K562 (cell line): ENCODE data around the gene ARHGEF1. TPM values are rescaled to one million over a fixed set of nuclear protein-coding genes. Genes with fewer than 3 reads are reported as not detected.
A peak's percentile ranks its signal among the peaks of the same experiment; 100 is the strongest.

ENCODE experiments used
- ATAC-seq: fragments of 200-7000 bp; cut with Tn5 transposase; 3 replicates; pipeline ENCODE4 v1.9.1; 2020; ENCODE audit warnings: moderate library complexity
- BruUV-seq: library from RNA; stranded (reverse); fragments of 400-500 nt; replicated peaks from 2 replicates; lab custom pipeline; 2021; lab: Mats Ljungman, UMichigan
- CTCF ChIA-PET: fragments of 300-600 bp; formaldehyde crosslinking; extraction: SDS; loops from one replicate; lab custom pipeline; 2021; ENCODE audit warnings: low intra/inter-chr PET ratio; lab: Yijun Ruan, JAX
- POLR2A ChIA-PET: fragments of 300-600, 350-650 bp; sonication (Branson Sonifier 250); formaldehyde crosslinking; extraction: SDS; loops from one replicate; lab custom pipeline; 2021; ENCODE audit warnings: antibody characterized with exemption, inconsistent platforms; lab: Yijun Ruan, JAX
- DNase-seq, 4 experiments: peaks; one replicate each; pipeline versions ENCODE4 v3.0.0 to v3.0.0-alpha.2; 2011 to 2018; ENCODE audit warnings: low spot score in 3 of 4, mixed read lengths in 3 of 4; ENCODE audit errors: extremely low read depth in 1 of 4
- FAIRE-seq: peaks from 2 replicates; lab custom pipeline; 2011; peaks lifted over from hg19 to GRCh38; lab: Jason Lieb, UNC
- H2AFZ ChIP-seq: 2 replicates; pipeline ENCODE4 v1.6.0; 2011; ENCODE audit warnings: low read depth, low read length, control low read depth, inconsistent platforms
- H3K27ac ChIP-seq: fragments of 200-600 bp; 3 replicates; pipeline ENCODE4 v1.8.0; 2011; ENCODE audit warnings: low read depth, mild to moderate bottlenecking, control low read depth, inconsistent platforms, low read length, moderate library complexity, mixed read lengths; ENCODE audit errors: extremely low read depth
- H3K27me3 ChIP-seq, 2 experiments: fragments of 300-600 bp in 1 of 2; 2 replicates in 1 of 2; 3 replicates in 1 of 2; pipeline versions ENCODE4 v1.6.0 to v1.8.0; 2011; ENCODE audit warnings: inconsistent platforms in 2 of 2, low read length in 2 of 2, mild to moderate bottlenecking in 1 of 2, mixed read lengths in 1 of 2, moderate library complexity in 1 of 2; ENCODE audit not compliant: control insufficient read depth in 2 of 2, insufficient read depth in 2 of 2
- H3K36me3 ChIP-seq: fragments of 300-600 bp; 3 replicates; pipeline ENCODE4 v1.8.0; 2011; ENCODE audit warnings: mild to moderate bottlenecking, low read length, inconsistent platforms; ENCODE audit not compliant: control insufficient read depth, insufficient read depth
- H3K4me1 ChIP-seq, 2 experiments: fragments of 200-600 bp in 1 of 2; replicated peaks in 1 of 2; 2 replicates in 1 of 2; 3 replicates in 1 of 2; pipeline versions ENCODE4 v1.5.1 to v1.8.0; 2011; ENCODE audit warnings: inconsistent platforms in 2 of 2, low read length in 2 of 2, mild to moderate bottlenecking in 1 of 2, mixed read lengths in 1 of 2, moderate library complexity in 1 of 2; ENCODE audit not compliant: control insufficient read depth in 2 of 2, insufficient read depth in 2 of 2
- H3K4me2 ChIP-seq: 2 replicates; pipeline ENCODE4 v1.6.1; 2011; ENCODE audit warnings: low read length, control low read depth, inconsistent platforms, mixed read lengths; ENCODE audit not compliant: insufficient read depth
- H3K4me3 ChIP-seq: fragments of 200-600 bp; sonication (generic), shearing (Covaris generic); 2 replicates; pipeline ENCODE4 v1.5.1; 2016; ENCODE audit warnings: control low read depth, inconsistent platforms
- H3K79me2 ChIP-seq: fragments of 200-600 bp; 3 replicates; pipeline ENCODE4 v1.8.0; 2011; ENCODE audit warnings: low read length, inconsistent platforms; ENCODE audit not compliant: control insufficient read depth, insufficient read depth
- H3K9ac ChIP-seq, 2 experiments: 2 replicates each; pipeline versions ENCODE4 v1.6.0 to v1.6.1; 2011; ENCODE audit warnings: low read depth in 2 of 2, low read length in 2 of 2, control low read depth in 1 of 2, inconsistent platforms in 1 of 2, mild to moderate bottlenecking in 1 of 2, mixed read lengths in 1 of 2; ENCODE audit not compliant: insufficient read depth in 1 of 2
- H3K9me1 ChIP-seq: one replicate; pipeline ENCODE4 v1.6.0; 2011; ENCODE audit warnings: inconsistent platforms, mild to moderate bottlenecking, low read length, moderate library complexity; ENCODE audit not compliant: control insufficient read depth, insufficient read depth
- H3K9me3 ChIP-seq: replicated peaks from 2 replicates; pipeline ENCODE4 v1.5.1; 2011; ENCODE audit warnings: low read depth, low read length, inconsistent platforms; ENCODE audit not compliant: control insufficient read depth, insufficient read depth
- H4K20me1 ChIP-seq: replicated peaks from 2 replicates; pipeline ENCODE4 v1.6.1; 2011; ENCODE audit warnings: low read length, inconsistent platforms, mixed read lengths; ENCODE audit not compliant: control insufficient read depth, insufficient read depth
- CEBPZ ChIP-seq: fragments of 150-350 bp; IDR thresholded peaks from 2 replicates; pipeline ENCODE4 v1.6.1; 2014; ENCODE audit warnings: low read depth, mild to moderate bottlenecking, low read length, borderline replicate concordance
- GABPB2 ChIP-seq: fragments of 250-450 bp; sonication (Bioruptor Pico); conservative IDR thresholded peaks from 2 replicates; pipeline ENCODE4 v1.5.1; 2021; ENCODE audit warnings: mild to moderate bottlenecking
- GTF2F1 ChIP-seq: IDR thresholded peaks from 2 replicates; pipeline ENCODE4 v1.6.1; 2011; ENCODE audit warnings: low read depth, low read length, improper control_type of control experiment
- MEIS2 ChIP-seq: fragments of 450-650 bp; IDR thresholded peaks from 2 replicates; pipeline ENCODE4 v1.6.1; 2014; ENCODE audit warnings: mild to moderate bottlenecking; ENCODE audit not compliant: partially characterized antibody
- SIX5 ChIP-seq, 2 experiments: IDR thresholded peaks; 2 replicates each; pipeline ENCODE4 v1.6.1; 2011; ENCODE audit warnings: low read length in 2 of 2, borderline replicate concordance in 1 of 2, low read depth in 1 of 2, mild to moderate bottlenecking in 1 of 2, moderate library complexity in 1 of 2; ENCODE audit not compliant: insufficient read depth in 1 of 2
- ZBTB33 ChIP-seq: sonication (generic); formaldehyde crosslinking; IDR thresholded peaks from 2 replicates; pipeline ENCODE4 v1.8.1; 2023; ENCODE audit warnings: mild to moderate bottlenecking, missing genetic modification reagents
- ZBTB34 ChIP-seq: fragments of 250-450 bp; sonication (Bioruptor Pico); IDR thresholded peaks from 2 replicates; pipeline ENCODE4 v1.8.0; 2021; ENCODE audit warnings: mild to moderate bottlenecking, moderate library complexity
- ZFP36 ChIP-seq: fragments of 150-350 bp; IDR thresholded peaks from 2 replicates; pipeline ENCODE4 v1.6.1; 2018; ENCODE audit warnings: low read length, low read depth; ENCODE audit not compliant: partially characterized antibody
- WGBS: fragments of 100-300 bp; shearing (Covaris generic); methylation state at CpG from one replicate; pipeline ENCODE4 v1.1.6; 2016; ENCODE audit warnings: low coverage, mixed read lengths; ENCODE audit not compliant: insufficient coverage; ENCODE audit errors: missing lambda C conversion rate; 5-methylcytosine and 5-hydroxymethylcytosine counted together
- in situ Hi-C: fragments of 300-500 bp; cut with MboI; formaldehyde crosslinking; loops from 4 replicates; pipeline ENCODE4 v1.15.0; 2018; ENCODE audit warnings: inconsistent platforms, mixed read lengths
- intact Hi-C: fragments of 100-400 bp; cut with micrococcal nuclease; formaldehyde crosslinking; loops from 2 replicates; pipeline ENCODE4 v1.14.2; 2022
- polyA plus RNA-seq, 8 experiments: library from polyadenylated mRNA; depleted of rRNA in 4 of 8; stranded (reverse) in 5 of 8; unstranded in 3 of 8; fragments of >200 nt; fragmentation: Nextera tagmentation in 2 of 8; fragmentation: Illumina TruSeq in 1 of 8; extraction: Ambion mirVana in 2 of 8; extraction: Trizol in 1 of 8; gene quantifications; 2 replicates each; pipeline versions ENCODE4 v1.2.1 to v1.2.3, GENCODE V29; 2011 to 2014; ENCODE audit warnings: inconsistent platforms in 1 of 8, missing spikeins in 1 of 8
- total RNA-seq, 7 experiments: library from RNA; depleted of rRNA in 6 of 7; stranded (reverse); fragments of >200 nt in 6 of 7; fragmentation: Illumina TruSeq in 2 of 7; extraction: Trizol in 2 of 7; gene quantifications; 2 replicates each; pipeline versions ENCODE4 v1.2.1 to v1.2.3, GENCODE V29; 2011 to 2021; ENCODE audit warnings: low replicate concordance in 1 of 7

ARHGEF1 gene
- total and polyA plus RNA-seq, 9 of the 15 experiments (the other 6 are each of a cell fraction or from before 2014, with no cell fraction given): 1.9 to 149 (median 29.8) TPM

- peak overlapping the region in 1 of 2 experiments; percentile 79; a peak in 1 of 4 replicates for H3K9ac ChIP-seq
- no peaks in the 10 kb centered on the region for H3K9me1 ChIP-seq
- no peaks in the 10 kb centered on the region for H3K27me3 ChIP-seq
- H3K27ac ChIP-seq: no peak overlapping the region; the same call in 2 of the 3 replicates
- H2AFZ ChIP-seq: no peak overlapping the region
- no peak overlapping the region for H3K4me3 ChIP-seq
- BruUV-seq: no TSS peak
- FAIRE-seq (no peak), ATAC-seq (no peak), DNase-seq (no peak)
- intact Hi-C loops: no loop called here
- ChIA-PET CTCF (interaction anchor here (0.8 kb wide), 1 partner anchor 26 kb away, joined by 3 read pairs; no protein-coding TSS in a partner anchor), POLR2A (no interaction called here)
- 0 out of 2 replicates have a peak, but pooled peaks cover 3% of the 10 kb centered on the region for H4K20me1 ChIP-seq
- no peaks in the 10 kb centered on the region for H3K9me3 ChIP-seq
- in situ Hi-C loops: no loop called here
- H3K36me3 ChIP-seq: no peaks in the 10 kb centered on the region
- no peak overlapping the region for H3K4me2 ChIP-seq
- no peak for TF ChIP-seq GTF2F1
- peak; percentile 60 for TF ChIP-seq MEIS2
- TF ChIP-seq SIX5 (IDR thresholded peaks at IDR 0.05; ENCODE audit: borderline replicate concordance in 1 of 2, insufficient read depth in 1 of 2, low read depth in 1 of 2, low read length in 2 of 2): no peak
- TF ChIP-seq ZBTB34 (CRISPR knock-in tag): no peak
- no peak for TF ChIP-seq CEBPZ
- no peak for TF ChIP-seq ZBTB33 (CRISPR knock-in tag)
- peak; percentile 47 for TF ChIP-seq ZFP36
- TF ChIP-seq GABPB2 (CRISPR knock-in tag): no peak
- 12% methylated on average over 17 of the region's 26 CpGs for WGBS
- H3K79me2 ChIP-seq: no peaks in the 10 kb centered on the region
- peaks cover 15 to 72% of the 10 kb centered on the region in 2 experiments; a peak in 4 of 5 replicates for H3K4me1 ChIP-seq
Measured at GRCh38 chr19:41935760-41936415, 52.9 kb downstream of the ARHGEF1 start.
